Esophagus muscularis mucosa (tissue), 4 donors: ENCODE measurements around the gene ZNF440. TPM values are rescaled to one million over a fixed set of nuclear protein-coding genes. Genes with fewer than 3 reads are reported as not detected.
A peak's percentile ranks its signal among the peaks of the same experiment; 100 is the strongest.

ENCODE experiments used
- DNase-seq: peaks from one replicate; pipeline ENCODE4 v3.0.0-alpha.2; 2017; ENCODE audit errors: extremely low spot score
- H3K27ac ChIP-seq, 4 donors: fragments of 200-600 bp; sonication (generic); replicated peaks in 1 of 4; 1 replicate in 3 of 4; 2 replicates in 1 of 4; pipeline ENCODE4 v1.5.1; 2016 to 2019; ENCODE audit warnings: mild to moderate bottlenecking in 1 of 4
- H3K27me3 ChIP-seq, 4 donors: fragments of 200-600 bp; sonication (generic); one replicate each; pipeline versions ENCODE4 v1.5.1 to v1.6.0; 2016 to 2019
- H3K36me3 ChIP-seq, 4 donors: fragments of 200-600 bp; sonication (generic); one replicate each; pipeline ENCODE4 v1.5.1; 2016 to 2019
- H3K4me1 ChIP-seq, 4 donors: fragments of 200-600 bp; sonication (generic); one replicate each; pipeline ENCODE4 v1.5.1; 2016 to 2019
- H3K4me3 ChIP-seq, 4 donors: fragments of 200-600 bp; sonication (generic); 1 replicate in 2 of 4; 2 replicates in 2 of 4; pipeline ENCODE4 v1.5.1; 2016 to 2019; ENCODE audit warnings: mild to moderate bottlenecking in 4 of 4, moderate library complexity in 1 of 4
- H3K9me3 ChIP-seq, 4 donors: fragments of 200-600 bp; sonication (generic); 1 replicate in 3 of 4; 2 replicates in 1 of 4; pipeline ENCODE4 v1.5.1; 2016 to 2019
- EP300 ChIP-seq: sonication (generic); formaldehyde crosslinking; IDR thresholded peaks from one replicate; pipeline ENCODE4 v1.6.1; 2017; ENCODE audit warnings: antibody characterized with exemption
- POLR2A ChIP-seq: fragments of 450-650 bp; IDR thresholded peaks from one replicate; pipeline ENCODE4 v1.6.1; 2017; ENCODE audit warnings: antibody characterized with exemption, moderate library complexity, mild to moderate bottlenecking, low read depth
- POLR2AphosphoS5 ChIP-seq, 2 donors: sonication (generic); formaldehyde crosslinking; IDR thresholded peaks; one replicate each; pipeline ENCODE4 v1.6.1; 2017; ENCODE audit warnings: antibody characterized with exemption in 2 of 2
- WGBS: methylation state at CpG from one replicate; pipeline ENCODE4 v1.1.5; 2018; 5-methylcytosine and 5-hydroxymethylcytosine counted together
- intact Hi-C: fragments of 100-400 bp; cut with DNase I; formaldehyde crosslinking; loops from one replicate; pipeline ENCODE4 v1.15.1; 2023
- total RNA-seq, 4 donors: library from RNA; depleted of rRNA; stranded (reverse); fragments of >200 nt; gene quantifications; one replicate each; pipeline versions ENCODE4 v1.1.0 to v1.2.1, GENCODE V29; 2016
- TF ChIP-seq, protein P1 (sequence below), 3 experiments: fragments of 200-600 bp in 2 of 3; fragments of 450-650 bp in 1 of 3; sonication (generic) in 2 of 3; IDR thresholded peaks; one replicate each; pipeline ENCODE4 v1.5.1; 2017 to 2019; ENCODE audit warnings: antibody characterized with exemption in 3 of 3, mild to moderate bottlenecking in 2 of 3, moderate library complexity in 1 of 3

ZNF440 gene
- total RNA-seq, result 1 to 10 TPM; 5.5 to 6.9 (median 6.3) TPM

DNA sequence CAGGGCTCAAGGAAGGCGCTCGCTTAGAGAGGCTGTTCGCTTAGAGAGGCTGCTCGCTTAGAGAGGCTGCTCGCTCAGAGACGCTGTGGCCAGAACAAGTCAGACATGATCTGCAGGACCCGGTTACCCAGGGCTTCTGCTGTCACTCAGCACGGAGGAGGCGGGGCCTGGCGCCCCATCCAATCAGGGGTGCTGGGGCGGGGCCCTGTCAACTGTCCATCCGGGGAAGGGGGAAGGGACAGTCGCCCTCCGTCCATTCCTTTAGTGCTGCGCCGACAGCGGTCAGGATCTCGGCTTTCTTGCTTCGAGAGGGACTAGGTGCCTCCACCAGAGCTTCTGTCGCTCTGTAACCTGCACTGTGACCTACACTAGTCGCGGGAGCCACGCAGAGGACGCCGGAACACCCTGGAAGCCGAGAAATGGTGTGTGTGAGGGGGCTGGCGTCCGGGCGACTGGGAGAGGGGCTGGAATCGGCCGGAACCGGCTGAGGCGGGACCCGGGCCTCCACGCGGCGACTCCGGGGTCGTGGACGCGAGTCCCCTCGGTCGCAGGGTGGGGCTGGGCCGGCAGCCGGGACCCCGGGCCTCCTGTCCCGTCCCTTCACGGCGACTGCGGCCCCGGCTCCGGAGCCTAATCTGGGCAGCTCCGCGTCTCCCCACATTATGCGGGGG is at the start of gene ZNF440:
Gene ZNF440 (plus strand): TSS at position 245 of the 671 bp plus-strand sequence. CDS start 175 bp downstream, at position 420.
- TF ChIP-seq POLR2A, result peak; percentile 37
- TF ChIP-seq, protein P1, sequence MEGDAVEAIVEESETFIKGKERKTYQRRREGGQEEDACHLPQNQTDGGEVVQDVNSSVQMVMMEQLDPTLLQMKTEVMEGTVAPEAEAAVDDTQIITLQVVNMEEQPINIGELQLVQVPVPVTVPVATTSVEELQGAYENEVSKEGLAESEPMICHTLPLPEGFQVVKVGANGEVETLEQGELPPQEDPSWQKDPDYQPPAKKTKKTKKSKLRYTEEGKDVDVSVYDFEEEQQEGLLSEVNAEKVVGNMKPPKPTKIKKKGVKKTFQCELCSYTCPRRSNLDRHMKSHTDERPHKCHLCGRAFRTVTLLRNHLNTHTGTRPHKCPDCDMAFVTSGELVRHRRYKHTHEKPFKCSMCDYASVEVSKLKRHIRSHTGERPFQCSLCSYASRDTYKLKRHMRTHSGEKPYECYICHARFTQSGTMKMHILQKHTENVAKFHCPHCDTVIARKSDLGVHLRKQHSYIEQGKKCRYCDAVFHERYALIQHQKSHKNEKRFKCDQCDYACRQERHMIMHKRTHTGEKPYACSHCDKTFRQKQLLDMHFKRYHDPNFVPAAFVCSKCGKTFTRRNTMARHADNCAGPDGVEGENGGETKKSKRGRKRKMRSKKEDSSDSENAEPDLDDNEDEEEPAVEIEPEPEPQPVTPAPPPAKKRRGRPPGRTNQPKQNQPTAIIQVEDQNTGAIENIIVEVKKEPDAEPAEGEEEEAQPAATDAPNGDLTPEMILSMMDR (IDR thresholded peaks at IDR 0.05), result peak in 1 of 3 experiments; percentile 7
- no peak for TF ChIP-seq EP300
- peak; percentile 95 to 97 for TF ChIP-seq POLR2AphosphoS5 (IDR thresholded peaks at IDR 0.05)
- Histone ChIP-seq H3K9me3 (no peaks in the 10 kb centered on the region), H3K4me1 (peaks cover 11 to 29% (median 20%) of the 10 kb centered on the region in 4 donors), H3K4me3 (peak within 1 kb of the TSS; percentile 64 to 89 (median 80)), H3K36me3 (peaks cover 0 to 3% (median 0%) of the 10 kb centered on the region in 4 donors), H3K27me3 (no peaks in the 10 kb centered on the region), H3K27ac (peak within 1 kb of the TSS; percentile 89 to 91 (median 90))
- peak; percentile 98 for DNase-seq
- intact Hi-C loops, result no loop called here
- WGBS, result 0% methylated on average over 18 of the region's 55 CpGs

DNA sequence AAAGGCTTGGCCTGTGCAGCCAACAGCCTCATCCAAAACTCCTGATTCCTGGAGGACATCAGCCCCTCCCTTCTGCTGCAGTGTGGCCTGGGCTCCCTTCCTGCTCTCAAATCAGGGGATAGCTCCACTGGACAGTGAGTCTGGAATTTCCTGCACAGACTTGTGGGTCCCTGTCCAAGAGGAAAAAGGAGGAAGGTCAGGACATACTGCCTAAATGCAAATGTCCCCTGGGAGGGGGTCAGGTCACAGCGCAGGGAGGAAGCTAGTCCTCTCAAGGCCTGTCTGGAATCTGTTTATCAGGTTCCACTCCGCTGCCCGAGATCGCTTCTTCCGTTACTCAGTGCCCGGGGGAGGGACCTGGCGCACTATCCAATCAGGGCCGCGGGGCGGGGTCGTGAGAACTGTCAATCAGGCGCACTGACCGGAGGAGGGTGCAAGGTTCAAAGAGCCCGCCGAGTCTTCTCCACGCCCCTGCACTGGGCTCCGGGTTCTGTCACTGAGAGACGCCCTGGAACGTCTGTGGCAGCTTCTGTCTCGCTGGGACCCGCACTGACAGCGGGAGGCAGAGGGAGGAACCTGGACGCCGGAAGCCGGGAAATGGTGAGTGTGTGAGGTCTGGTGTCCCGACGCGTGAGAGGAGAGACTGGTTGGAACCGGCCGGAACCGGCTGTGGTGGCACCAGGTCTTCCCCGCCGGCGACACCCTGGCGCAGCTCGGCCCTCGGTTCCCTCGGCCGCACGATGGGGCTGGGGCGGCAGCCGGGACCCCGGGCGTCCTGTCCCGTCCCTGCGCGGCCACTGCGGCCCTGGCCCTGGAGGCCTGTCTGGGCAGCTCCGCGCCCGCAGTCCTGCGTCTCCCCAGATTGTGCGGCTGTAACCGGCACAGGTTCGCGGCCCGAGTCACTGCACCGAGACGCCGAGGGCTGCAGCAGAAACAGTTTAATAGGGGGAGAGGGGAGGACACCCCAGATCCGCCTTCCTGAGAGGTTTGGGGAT is 47.2 kb upstream of the ZNF440 start, which contains the start of gene ZNF441:
Gene ZNF441 (plus strand): TSS at position 404 of the 995 bp plus-strand sequence. CDS start 194 bp downstream, at position 598.
- Histone ChIP-seq H3K36me3 (peaks cover 0 to 3% (median 0%) of the 10 kb centered on the region in 4 donors), H3K27me3 (no peaks in the 10 kb centered on the region), H3K4me3 (peak within 1 kb of the TSS; percentile 73 to 78 (median 74)), H3K4me1 (peaks cover 18 to 24% (median 20%) of the 10 kb centered on the region in 4 donors), H3K27ac (peak within 1 kb of the TSS; percentile 89 to 96 (median 92)), H3K9me3 (no peaks in the 10 kb centered on the region)
- intact Hi-C loops, result loop anchor here (2.0 kb wide), 2 partner anchors 28 to 74 kb away; partner anchors contain the start of gene ZNF823
- DNase-seq, result peak; percentile 100
- TF ChIP-seq EP300, result no peak
- TF ChIP-seq POLR2AphosphoS5 (IDR thresholded peaks at IDR 0.05), result peak; percentile 83 to 89
- TF ChIP-seq, protein P1 (IDR thresholded peaks at IDR 0.05), result no peak
- TF ChIP-seq POLR2A, result peak; percentile 33
- 1% methylated on average over 36 of the region's 61 CpGs for WGBS

DNA sequence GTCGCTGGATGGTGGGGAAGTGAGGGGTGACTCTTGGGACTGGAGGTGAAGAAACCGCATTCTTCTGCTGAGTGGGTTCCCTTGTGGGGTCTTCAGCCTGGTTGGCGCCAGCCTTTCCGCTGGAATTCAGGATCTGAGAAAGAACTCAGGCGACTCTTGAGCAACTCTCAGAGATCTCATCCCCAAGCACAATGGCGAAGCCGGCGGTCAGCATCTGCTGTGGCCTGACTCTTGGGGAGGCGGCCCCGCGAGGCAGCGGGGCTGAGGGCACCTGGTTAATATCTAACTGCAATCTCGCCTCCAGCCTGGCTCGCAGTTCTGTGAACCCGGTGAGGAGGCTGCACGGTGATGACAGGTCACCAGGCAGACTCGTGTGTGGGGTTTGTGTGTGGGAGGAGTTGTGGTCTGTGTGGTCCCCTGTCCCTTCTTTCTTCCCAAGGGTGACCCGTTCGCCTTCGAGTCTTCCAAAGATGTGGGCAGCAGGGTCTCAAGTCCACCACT is 46.4 kb upstream of the ZNF440 start:
- Histone ChIP-seq H3K4me3 (peak overlapping the region; percentile 73 to 78 (median 74)), H3K27ac (peak overlapping the region; percentile 89 to 96 (median 92)), H3K27me3 (no peaks in the 10 kb centered on the region), H3K4me1 (peaks cover 18 to 24% (median 20%) of the 10 kb centered on the region in 4 donors), H3K36me3 (peaks cover 0 to 3% (median 0%) of the 10 kb centered on the region in 4 donors), H3K9me3 (peaks cover 0 to 3% (median 1%) of the 10 kb centered on the region in 4 donors)
- intact Hi-C loops, result loop anchor here (2.0 kb wide), 2 partner anchors 29 to 75 kb away; partner anchors contain the start of gene ZNF823
- WGBS, result 6% methylated on average over 17 of the region's 20 CpGs
- TF ChIP-seq POLR2AphosphoS5 (IDR thresholded peaks at IDR 0.05) (peak in 1 of 2 donors; percentile 50), EP300 (no peak), POLR2A (no peak)
- DNase-seq, result no peak

DNA sequence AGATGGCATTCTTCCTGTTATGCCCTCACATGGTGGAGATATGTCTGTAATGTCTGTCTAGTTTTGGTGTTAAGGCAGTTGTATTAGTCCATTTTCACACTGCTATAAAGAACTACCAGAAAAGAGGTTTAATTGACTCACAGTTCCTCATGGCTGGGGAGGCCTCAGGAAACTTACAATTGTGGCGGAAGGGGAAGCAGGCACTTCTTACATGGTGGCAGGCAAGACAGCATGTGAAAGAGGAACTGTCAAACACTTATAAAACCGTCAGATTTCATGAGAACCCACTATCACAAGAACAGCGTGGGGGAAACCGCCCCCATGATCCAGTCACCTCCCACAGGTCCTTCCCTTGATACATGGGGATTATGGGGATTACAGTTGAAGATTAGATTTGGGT is 44.1 kb upstream of the ZNF440 start:
- intact Hi-C loops, result no loop called here
- peaks cover 18 to 24% (median 20%) of the 10 kb centered on the region in 4 donors for H3K4me1 ChIP-seq
- WGBS, result 94% methylated on average over 4 of the region's 4 CpGs

More for the DNA sequence above, 44.1 kb upstream of the ZNF440 start:
- Histone ChIP-seq H3K4me3 (no peak overlapping the region), H3K36me3 (peaks cover 0 to 3% (median 0%) of the 10 kb centered on the region in 4 donors), H3K9me3 (peaks cover 0 to 5% (median 1%) of the 10 kb centered on the region in 4 donors), H3K27me3 (no peaks in the 10 kb centered on the region), H3K27ac (no peak overlapping the region)
- no peak for DNase-seq
- TF ChIP-seq EP300 (no peak), POLR2A (no peak), POLR2AphosphoS5 (IDR thresholded peaks at IDR 0.05) (no peak)
- TF ChIP-seq, protein P1 (IDR thresholded peaks at IDR 0.05), result no peak
